Endodermal cell (in vitro differentiated cells): ENCODE results near the gene TM9SF3. TPM values are rescaled to one million over a fixed set of nuclear protein-coding genes. Genes with fewer than 3 reads are reported as not detected.

Experiments used
- DNase-seq: peaks from one replicate; pipeline ENCODE4 v3.0.0-alpha.2; 2017
- H3K27ac ChIP-seq: 2 replicates; pipeline ENCODE4 v1.5.1; 2013; ENCODE audit warnings: mild to moderate bottlenecking, low read depth, low read length, moderate library complexity
- H3K27me3 ChIP-seq: 2 replicates; pipeline ENCODE4 v1.6.1; 2013; ENCODE audit warnings: mild to moderate bottlenecking, low read length, moderate library complexity; ENCODE audit not compliant: insufficient read depth, control insufficient read depth, poor library complexity, severe bottlenecking
- H3K36me3 ChIP-seq: 2 replicates; pipeline ENCODE4 v1.7.0; 2013; ENCODE audit warnings: mild to moderate bottlenecking, low read length, moderate library complexity; ENCODE audit not compliant: control insufficient read depth, insufficient read depth
- H3K4me1 ChIP-seq: one replicate; pipeline ENCODE4 v1.7.0; 2013; ENCODE audit warnings: low read length; ENCODE audit not compliant: control insufficient read depth, insufficient read depth
- H3K4me3 ChIP-seq: 2 replicates; pipeline ENCODE4 v1.5.1; 2013; ENCODE audit warnings: mild to moderate bottlenecking, low read length, moderate library complexity
- H3K9ac ChIP-seq: 2 replicates; pipeline ENCODE4 v1.6.1; 2013; ENCODE audit warnings: mild to moderate bottlenecking, low read length, moderate library complexity; ENCODE audit not compliant: poor library complexity, severe bottlenecking; ENCODE audit errors: extremely low read depth
- H3K9me3 ChIP-seq: 2 replicates; pipeline ENCODE4 v1.6.1; 2013; ENCODE audit warnings: mild to moderate bottlenecking, low read length, moderate library complexity; ENCODE audit not compliant: control insufficient read depth
- H3K27ac Mint-ChIP-seq: 2 replicates; pipeline ENCODE4 v1.8.0; 2020; ENCODE audit warnings: mixed read lengths
- H3K27me3 Mint-ChIP-seq: 2 replicates; pipeline ENCODE4 v1.8.0; 2021; ENCODE audit warnings: mild to moderate bottlenecking, mixed read lengths; ENCODE audit not compliant: insufficient read depth
- H3K36me3 Mint-ChIP-seq: 2 replicates; pipeline ENCODE4 v1.8.0; 2020; ENCODE audit warnings: low read depth, mixed read lengths
- H3K4me1 Mint-ChIP-seq: 2 replicates; pipeline ENCODE4 v1.8.0; 2020; ENCODE audit warnings: mixed read lengths
- H3K4me3 Mint-ChIP-seq: 2 replicates; pipeline ENCODE4 v1.8.0; 2020; ENCODE audit warnings: mild to moderate bottlenecking, moderate library complexity, mixed read lengths
- H3K9me3 Mint-ChIP-seq: 2 replicates; pipeline ENCODE4 v1.8.0; 2020; ENCODE audit warnings: mild to moderate bottlenecking, mixed read lengths
- WGBS, 2 experiments: methylation state at CpG; one replicate each; pipeline versions ENCODE4 v1.1.5 to v1.1.7; 2013; ENCODE audit warnings: missing lambda C conversion rate in 2 of 2, mixed read lengths in 1 of 2; ENCODE audit not compliant: insufficient coverage in 1 of 2, insufficient read length in 1 of 2; 5-methylcytosine and 5-hydroxymethylcytosine counted together
- total RNA-seq, 2 donors: library from RNA; stranded (reverse); fragmentation: NEBNext Ultra II Directional in 1 of 2; extraction: Animal tissue kit (Norgen Biotek cat#: 25700) in 1 of 2; gene quantifications; 2 replicates in 1 of 2; 3 replicates in 1 of 2; pipeline ENCODE4 v1.2.1, GENCODE V29; 2021
- TF ChIP-seq, protein P1 (sequence below): fragments of 200-600 bp; sonication (generic); conservative IDR thresholded peaks from 2 replicates; pipeline ENCODE4 v1.5.0; 2021; ENCODE audit warnings: antibody characterized with exemption, mild to moderate bottlenecking

TM9SF3 gene
- total RNA-seq, 2 donors from 2014 or later: 134 to 137 TPM

DNA sequence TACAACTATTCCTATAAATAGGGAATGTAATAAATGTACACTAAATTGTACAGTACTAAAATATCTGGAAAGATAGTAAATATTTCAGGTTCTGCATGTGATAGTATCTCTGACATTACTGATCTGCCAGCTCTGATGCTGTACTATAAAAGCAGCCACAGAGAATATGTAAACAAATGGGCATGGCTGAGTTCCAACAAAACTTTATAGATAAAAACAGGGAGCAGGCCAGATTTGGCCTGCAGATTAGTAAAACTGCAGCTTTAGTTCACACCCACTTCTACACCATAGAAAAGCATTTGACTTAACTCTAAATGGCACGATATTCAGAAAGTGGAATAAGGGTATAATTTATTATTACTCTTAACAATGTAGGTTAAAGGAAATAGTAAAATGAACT lies 54.3 kb downstream of the TM9SF3 start:
- TF ChIP-seq, protein P1, sequence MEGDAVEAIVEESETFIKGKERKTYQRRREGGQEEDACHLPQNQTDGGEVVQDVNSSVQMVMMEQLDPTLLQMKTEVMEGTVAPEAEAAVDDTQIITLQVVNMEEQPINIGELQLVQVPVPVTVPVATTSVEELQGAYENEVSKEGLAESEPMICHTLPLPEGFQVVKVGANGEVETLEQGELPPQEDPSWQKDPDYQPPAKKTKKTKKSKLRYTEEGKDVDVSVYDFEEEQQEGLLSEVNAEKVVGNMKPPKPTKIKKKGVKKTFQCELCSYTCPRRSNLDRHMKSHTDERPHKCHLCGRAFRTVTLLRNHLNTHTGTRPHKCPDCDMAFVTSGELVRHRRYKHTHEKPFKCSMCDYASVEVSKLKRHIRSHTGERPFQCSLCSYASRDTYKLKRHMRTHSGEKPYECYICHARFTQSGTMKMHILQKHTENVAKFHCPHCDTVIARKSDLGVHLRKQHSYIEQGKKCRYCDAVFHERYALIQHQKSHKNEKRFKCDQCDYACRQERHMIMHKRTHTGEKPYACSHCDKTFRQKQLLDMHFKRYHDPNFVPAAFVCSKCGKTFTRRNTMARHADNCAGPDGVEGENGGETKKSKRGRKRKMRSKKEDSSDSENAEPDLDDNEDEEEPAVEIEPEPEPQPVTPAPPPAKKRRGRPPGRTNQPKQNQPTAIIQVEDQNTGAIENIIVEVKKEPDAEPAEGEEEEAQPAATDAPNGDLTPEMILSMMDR: no peak
- Histone ChIP-seq H3K9me3 (no peaks in the 10 kb centered on the region), H3K27me3 (no peaks in the 10 kb centered on the region), H3K9ac (no peak overlapping the region), H3K4me3 (no peak overlapping the region), H3K36me3 (peaks cover 82% of the 10 kb centered on the region), H3K4me1 (no peaks in the 10 kb centered on the region), H3K27ac (no peak overlapping the region)
- peaks cover 37% of the 10 kb centered on the region for H3K36me3 Mint-ChIP-seq
- no peaks in the 10 kb centered on the region for H3K9me3 Mint-ChIP-seq
- no peak overlapping the region for H3K27ac Mint-ChIP-seq
- no peaks in the 10 kb centered on the region for H3K27me3 Mint-ChIP-seq
- no peaks in the 10 kb centered on the region for H3K4me1 Mint-ChIP-seq
- no peak overlapping the region for H3K4me3 Mint-ChIP-seq
- no peak for DNase-seq
- WGBS, 2 experiments: no CpG with 5 or more reads among the region's 1 CpG

DNA sequence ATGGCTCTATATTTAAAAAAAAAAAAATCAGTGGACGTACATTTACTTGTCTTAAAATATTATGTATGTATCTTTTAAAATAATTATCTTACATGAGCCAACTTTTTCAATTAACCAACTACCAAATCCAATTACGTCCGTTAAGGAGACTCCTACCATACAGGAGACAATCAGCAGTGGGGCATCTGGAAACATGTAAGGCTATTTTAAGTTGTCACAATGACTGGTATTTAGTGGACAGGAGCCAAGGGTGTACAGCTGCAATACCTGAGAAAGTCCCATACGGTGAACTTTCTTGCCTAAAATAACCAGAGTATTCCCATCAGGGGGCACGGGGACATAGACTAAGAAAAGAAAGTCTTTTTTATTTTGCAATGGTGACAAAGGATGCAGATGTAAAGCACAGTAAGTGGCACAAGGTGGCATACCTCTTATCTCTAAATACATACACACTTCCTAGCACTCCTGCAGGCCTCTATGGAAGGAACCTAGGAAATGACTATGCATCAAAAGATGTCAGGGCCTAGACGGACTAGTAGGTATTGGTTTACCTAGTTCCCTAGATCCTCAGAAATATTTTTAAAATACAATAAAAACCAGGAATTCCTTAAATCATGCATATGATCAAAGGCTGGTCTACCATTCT lies 57.1 kb downstream of the TM9SF3 start:
- no peaks in the 10 kb centered on the region for H3K27me3 ChIP-seq
- H3K4me1 Mint-ChIP-seq: no peaks in the 10 kb centered on the region
- no peaks in the 10 kb centered on the region for H3K9me3 ChIP-seq
- no peaks in the 10 kb centered on the region for H3K4me1 ChIP-seq
- H3K4me3 Mint-ChIP-seq: no peak overlapping the region
- H3K27me3 Mint-ChIP-seq: no peaks in the 10 kb centered on the region
- no peak overlapping the region for H3K4me3 ChIP-seq
- TF ChIP-seq, protein P1: no peak
- no peaks in the 10 kb centered on the region for H3K9me3 Mint-ChIP-seq
- 97 to 100% methylated on average over 1 to 5 of the region's 6 CpGs for WGBS, 2 experiments
- H3K9ac ChIP-seq: no peak overlapping the region
- no peak for DNase-seq
- H3K36me3 Mint-ChIP-seq: peaks cover 54% of the 10 kb centered on the region
- no peak overlapping the region for H3K27ac ChIP-seq
- peaks cover 92% of the 10 kb centered on the region for H3K36me3 ChIP-seq
- no peak overlapping the region for H3K27ac Mint-ChIP-seq

DNA sequence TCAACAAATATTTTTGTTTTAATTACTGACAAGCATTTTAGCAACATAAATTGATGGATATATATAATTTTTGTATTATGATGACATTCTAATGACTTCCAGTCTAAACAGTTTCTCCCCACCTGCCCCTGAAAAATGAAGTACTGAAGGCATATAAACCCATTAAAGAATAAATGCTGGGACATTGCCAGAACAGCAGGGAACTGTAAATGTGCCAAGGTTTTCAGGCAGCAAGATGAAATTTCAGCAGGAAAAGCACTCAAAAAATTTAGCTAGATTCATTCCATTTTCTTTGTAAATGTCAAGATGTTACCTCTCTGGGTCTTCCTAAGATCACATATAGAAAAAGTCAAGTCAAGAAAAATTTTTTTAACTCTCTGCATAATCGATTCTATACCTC lies 62.1 kb downstream of the TM9SF3 start:
- Mint-ChIP-seq H3K36me3 (peaks cover 45% of the 10 kb centered on the region), H3K4me3 (no peak overlapping the region), H3K9me3 (no peaks in the 10 kb centered on the region), H3K27ac (no peak overlapping the region), H3K4me1 (no peaks in the 10 kb centered on the region), H3K27me3 (no peaks in the 10 kb centered on the region)
- H3K9ac ChIP-seq: no peak overlapping the region
- TF ChIP-seq, protein P1: no peak
- H3K4me3 ChIP-seq: no peak overlapping the region
- no peaks in the 10 kb centered on the region for H3K27me3 ChIP-seq
- 92% methylated on average over 1 of the region's 1 CpG; no CpG with 5 or more reads in 1 of the 2 experiments for WGBS, 2 experiments
- no peak overlapping the region for H3K27ac ChIP-seq
- H3K36me3 ChIP-seq: peaks cover 98% of the 10 kb centered on the region
- DNase-seq: no peak
- no peaks in the 10 kb centered on the region for H3K9me3 ChIP-seq
- H3K4me1 ChIP-seq: no peaks in the 10 kb centered on the region
